ENCODE measurements around the gene ZNF350.

The ZNF350 gene

DNA sequence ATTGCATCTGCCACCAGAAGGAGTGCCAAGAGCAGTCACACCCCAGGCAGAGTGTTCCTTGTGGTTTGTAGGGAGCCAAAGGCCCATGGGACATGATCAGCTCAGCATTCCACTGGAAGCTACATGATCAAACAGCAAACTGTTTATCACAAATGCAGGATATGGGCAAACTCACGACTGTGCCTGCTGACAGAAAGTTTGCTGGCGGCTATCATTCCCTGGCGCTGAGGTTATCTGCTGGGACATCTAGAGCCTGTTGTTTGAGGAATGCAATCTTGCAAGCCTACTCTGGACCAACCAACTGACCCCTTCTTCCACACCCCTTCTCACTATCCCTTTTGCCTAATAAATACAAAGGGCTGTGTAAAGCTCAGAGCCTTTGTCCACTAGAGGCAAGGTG, 67.0 kb downstream of the ZNF350 start:
- H3K9me3 ChIP-seq (ENCODE audit: control insufficient read depth, insufficient read depth, low read length) = peaks cover 66% of the 10 kb centered on the region

DNA sequence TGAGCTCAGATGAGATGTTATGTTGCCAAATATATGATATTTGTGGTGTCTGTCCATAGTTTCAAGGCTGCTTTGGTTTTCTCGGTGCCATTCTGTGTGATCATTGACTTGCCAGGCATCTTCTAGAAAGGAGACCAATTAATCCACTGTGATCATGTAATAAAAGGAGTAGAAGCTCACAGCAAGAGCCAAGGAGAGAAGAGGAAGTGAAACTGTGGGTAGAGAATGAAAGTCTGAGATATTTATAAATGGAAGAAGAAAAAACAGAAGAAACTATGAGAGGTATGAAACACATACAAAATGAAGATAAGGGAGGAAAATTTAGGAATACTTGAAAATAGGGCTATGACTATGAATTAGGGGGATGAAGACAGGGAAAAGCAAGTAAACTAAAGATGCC, 70.5 kb downstream of the ZNF350 start:
- Histone ChIP-seq H3K27ac (ENCODE audit: low read depth, low read length) (no peak overlapping the region), H3K4me1 (ENCODE audit: control insufficient read depth, low read length) (peaks cover 6% of the 10 kb centered on the region), H3K9me2 (replicated peaks; ENCODE audit: control insufficient read depth, low read length) (no peaks in the 10 kb centered on the region), H4K20me1 (ENCODE audit: control insufficient read depth, insufficient read depth, low read depth, low read length) (no peaks in the 10 kb centered on the region), H3K79me2 (ENCODE audit: control insufficient read depth, low read length) (no peaks in the 10 kb centered on the region), H3F3A (ENCODE audit: control insufficient read depth, insufficient read depth) (no peaks in the 10 kb centered on the region), H3K36me3 (ENCODE audit: control insufficient read depth, low read length) (no peaks in the 10 kb centered on the region), H3K9me3 (ENCODE audit: control insufficient read depth, insufficient read depth, low read length) (peaks cover 46% of the 10 kb centered on the region), H3K4me2 (ENCODE audit: low read length) (no peak overlapping the region), H3K4me3 (ENCODE audit: low read length) (no peak overlapping the region), H3K27me3 (ENCODE audit: control insufficient read depth, low read length) (no peaks in the 10 kb centered on the region)
- no peak for TF ChIP-seq EZH2phosphoT487 (IDR thresholded peaks at IDR 0.05; ENCODE audit: borderline replicate concordance, low read length)
- TF ChIP-seq, protein P1, sequence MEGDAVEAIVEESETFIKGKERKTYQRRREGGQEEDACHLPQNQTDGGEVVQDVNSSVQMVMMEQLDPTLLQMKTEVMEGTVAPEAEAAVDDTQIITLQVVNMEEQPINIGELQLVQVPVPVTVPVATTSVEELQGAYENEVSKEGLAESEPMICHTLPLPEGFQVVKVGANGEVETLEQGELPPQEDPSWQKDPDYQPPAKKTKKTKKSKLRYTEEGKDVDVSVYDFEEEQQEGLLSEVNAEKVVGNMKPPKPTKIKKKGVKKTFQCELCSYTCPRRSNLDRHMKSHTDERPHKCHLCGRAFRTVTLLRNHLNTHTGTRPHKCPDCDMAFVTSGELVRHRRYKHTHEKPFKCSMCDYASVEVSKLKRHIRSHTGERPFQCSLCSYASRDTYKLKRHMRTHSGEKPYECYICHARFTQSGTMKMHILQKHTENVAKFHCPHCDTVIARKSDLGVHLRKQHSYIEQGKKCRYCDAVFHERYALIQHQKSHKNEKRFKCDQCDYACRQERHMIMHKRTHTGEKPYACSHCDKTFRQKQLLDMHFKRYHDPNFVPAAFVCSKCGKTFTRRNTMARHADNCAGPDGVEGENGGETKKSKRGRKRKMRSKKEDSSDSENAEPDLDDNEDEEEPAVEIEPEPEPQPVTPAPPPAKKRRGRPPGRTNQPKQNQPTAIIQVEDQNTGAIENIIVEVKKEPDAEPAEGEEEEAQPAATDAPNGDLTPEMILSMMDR (IDR thresholded peaks at IDR 0.05; ENCODE audit: low read depth, low read length, poor library complexity, severe bottlenecking) = no peak

More for the DNA sequence above, 67.0 kb downstream of the ZNF350 start:
- Histone ChIP-seq H3K27me3 (ENCODE audit: control insufficient read depth, low read length) (no peaks in the 10 kb centered on the region), H3K79me2 (ENCODE audit: control insufficient read depth, low read length) (no peaks in the 10 kb centered on the region), H4K20me1 (ENCODE audit: control insufficient read depth, insufficient read depth, low read depth, low read length) (no peaks in the 10 kb centered on the region), H3F3A (ENCODE audit: control insufficient read depth, insufficient read depth) (no peaks in the 10 kb centered on the region), H3K36me3 (ENCODE audit: control insufficient read depth, low read length) (no peaks in the 10 kb centered on the region), H3K9me2 (replicated peaks; ENCODE audit: control insufficient read depth, low read length) (no peaks in the 10 kb centered on the region), H3K27ac (ENCODE audit: low read depth, low read length) (no peak overlapping the region), H3K4me3 (ENCODE audit: low read length) (no peak overlapping the region), H3K4me2 (ENCODE audit: low read length) (no peak overlapping the region), H3K4me1 (ENCODE audit: control insufficient read depth, low read length) (peaks cover 6% of the 10 kb centered on the region)
- TF ChIP-seq, protein P1 (IDR thresholded peaks at IDR 0.05; ENCODE audit: low read depth, low read length, poor library complexity, severe bottlenecking) = no peak
- TF ChIP-seq EZH2phosphoT487 (IDR thresholded peaks at IDR 0.05; ENCODE audit: borderline replicate concordance, low read length) = no peak

- no peak overlapping the region for H3K4me2 ChIP-seq (ENCODE audit: low read length)
- H3K27ac ChIP-seq (ENCODE audit: low read depth, low read length) = no peak overlapping the region
- H3K79me2 ChIP-seq (ENCODE audit: control insufficient read depth, low read length) = no peaks in the 10 kb centered on the region
- H3K9me2 ChIP-seq (replicated peaks; ENCODE audit: control insufficient read depth, low read length) = no peaks in the 10 kb centered on the region
- H3K36me3 ChIP-seq (ENCODE audit: control insufficient read depth, low read length) = no peaks in the 10 kb centered on the region
- H3K9me3 ChIP-seq (ENCODE audit: control insufficient read depth, insufficient read depth, low read length) = peaks cover 39% of the 10 kb centered on the region
- H3K4me1 ChIP-seq (ENCODE audit: control insufficient read depth, low read length) = peaks cover 6% of the 10 kb centered on the region
- H3K27me3 ChIP-seq (ENCODE audit: control insufficient read depth, low read length) = no peaks in the 10 kb centered on the region
- no peak overlapping the region for H3K4me3 ChIP-seq (ENCODE audit: low read length)
- TF ChIP-seq EZH2phosphoT487 (IDR thresholded peaks at IDR 0.05; ENCODE audit: borderline replicate concordance, low read length) = no peak
- TF ChIP-seq, protein P1 (IDR thresholded peaks at IDR 0.05; ENCODE audit: low read depth, low read length, poor library complexity, severe bottlenecking) = no peak
- H3F3A ChIP-seq (ENCODE audit: control insufficient read depth, insufficient read depth) = no peaks in the 10 kb centered on the region
- no peaks in the 10 kb centered on the region for H4K20me1 ChIP-seq (ENCODE audit: control insufficient read depth, insufficient read depth, low read depth, low read length)
These were observed 71.2 kb downstream of the ZNF350 start for GRCh38 chr19:51915324-51915867.
